ENCODE measurements around the gene PCDHGC4. TPM values are rescaled to one million over a fixed set of nuclear protein-coding genes. Genes with fewer than 3 reads are reported as not detected.

PCDHGC4 gene
- total and polyA plus RNA-seq, 2 of the 8 experiments (the other 6 are each of a cell fraction or from before 2014, with no cell fraction given): 2.1 to 2.4 TPM

DNA sequence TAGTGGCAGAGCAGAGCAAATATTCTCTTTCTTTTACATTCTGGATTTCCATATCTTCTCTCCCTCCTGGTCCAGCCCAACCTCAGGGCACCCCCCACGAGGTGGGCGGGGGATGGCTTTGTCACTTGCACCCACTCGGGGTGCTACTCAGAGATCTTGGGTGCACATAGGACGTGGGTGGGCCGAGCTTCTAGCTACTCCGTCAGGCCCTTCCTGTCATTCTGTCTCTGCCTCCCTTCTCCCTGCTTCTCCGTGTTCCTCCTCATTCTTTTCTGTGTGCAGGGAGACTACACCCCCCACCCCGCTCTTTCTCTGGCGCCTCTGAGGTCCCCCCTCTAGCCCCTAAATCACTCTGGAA lies 23.6 kb downstream of the PCDHGC4 start (continued):
- TF ChIP-seq SIN3A (conservative IDR thresholded peaks at IDR 0.05 in 1 of 2, IDR thresholded peaks at IDR 0.05 in 1 of 2; ENCODE audit: low read depth in 1 of 2, low read length in 2 of 2) (no peak), CTBP2 (IDR thresholded peaks at IDR 0.05; ENCODE audit: borderline replicate concordance, insufficient read depth, insufficient read length, low read length) (no peak), EZH2 (IDR thresholded peaks at IDR 0.05; ENCODE audit: low read depth, low read length, severe bottlenecking) (no peak), PHF8 (conservative IDR thresholded peaks at IDR 0.05; ENCODE audit: low read depth, low read length) (no peak), HDAC2 (IDR thresholded peaks at IDR 0.05; ENCODE audit: borderline replicate concordance in 1 of 2, low read depth in 2 of 2, low read length in 2 of 2) (no peak)
